ENCODE results near the gene RIBC1.

Gene RIBC1

GRCh38 chrX:53422861-53423306 is at the start of gene RIBC1:
Gene RIBC1 (plus strand): TSS chrX:53422873. CDS start chrX:53426277, 3,404 bp downstream.
- TF ChIP-seq, protein P1, sequence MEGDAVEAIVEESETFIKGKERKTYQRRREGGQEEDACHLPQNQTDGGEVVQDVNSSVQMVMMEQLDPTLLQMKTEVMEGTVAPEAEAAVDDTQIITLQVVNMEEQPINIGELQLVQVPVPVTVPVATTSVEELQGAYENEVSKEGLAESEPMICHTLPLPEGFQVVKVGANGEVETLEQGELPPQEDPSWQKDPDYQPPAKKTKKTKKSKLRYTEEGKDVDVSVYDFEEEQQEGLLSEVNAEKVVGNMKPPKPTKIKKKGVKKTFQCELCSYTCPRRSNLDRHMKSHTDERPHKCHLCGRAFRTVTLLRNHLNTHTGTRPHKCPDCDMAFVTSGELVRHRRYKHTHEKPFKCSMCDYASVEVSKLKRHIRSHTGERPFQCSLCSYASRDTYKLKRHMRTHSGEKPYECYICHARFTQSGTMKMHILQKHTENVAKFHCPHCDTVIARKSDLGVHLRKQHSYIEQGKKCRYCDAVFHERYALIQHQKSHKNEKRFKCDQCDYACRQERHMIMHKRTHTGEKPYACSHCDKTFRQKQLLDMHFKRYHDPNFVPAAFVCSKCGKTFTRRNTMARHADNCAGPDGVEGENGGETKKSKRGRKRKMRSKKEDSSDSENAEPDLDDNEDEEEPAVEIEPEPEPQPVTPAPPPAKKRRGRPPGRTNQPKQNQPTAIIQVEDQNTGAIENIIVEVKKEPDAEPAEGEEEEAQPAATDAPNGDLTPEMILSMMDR (IDR thresholded peaks at IDR 0.05; ENCODE audit: extremely low read depth, missing control alignments) = no peak
- DNase-seq (ENCODE audit: low spot score) = no peak

DNA sequence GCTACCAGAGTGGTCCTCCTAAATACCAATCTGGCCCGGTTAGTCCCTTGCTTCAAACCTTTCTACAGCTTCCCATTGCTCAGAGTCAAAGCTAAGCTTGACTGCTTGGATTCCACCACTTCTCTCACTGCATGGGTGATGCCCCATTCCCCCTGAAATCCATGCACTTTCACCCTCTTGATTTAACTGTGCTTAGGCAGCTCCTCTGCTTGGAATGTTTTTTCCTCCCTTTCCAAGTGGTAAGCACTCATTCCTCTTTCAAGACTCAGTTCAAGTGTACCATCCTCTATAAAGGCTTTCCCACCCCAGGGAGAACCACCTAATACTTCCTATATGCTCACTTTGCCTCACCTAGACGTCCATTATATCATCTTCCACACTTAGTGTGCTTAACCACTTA is 49.4 kb upstream of the RIBC1 start:
- DNase-seq (ENCODE audit: low spot score) = no peak
- TF ChIP-seq, protein P1 (IDR thresholded peaks at IDR 0.05; ENCODE audit: extremely low read depth, missing control alignments) = no peak

DNA sequence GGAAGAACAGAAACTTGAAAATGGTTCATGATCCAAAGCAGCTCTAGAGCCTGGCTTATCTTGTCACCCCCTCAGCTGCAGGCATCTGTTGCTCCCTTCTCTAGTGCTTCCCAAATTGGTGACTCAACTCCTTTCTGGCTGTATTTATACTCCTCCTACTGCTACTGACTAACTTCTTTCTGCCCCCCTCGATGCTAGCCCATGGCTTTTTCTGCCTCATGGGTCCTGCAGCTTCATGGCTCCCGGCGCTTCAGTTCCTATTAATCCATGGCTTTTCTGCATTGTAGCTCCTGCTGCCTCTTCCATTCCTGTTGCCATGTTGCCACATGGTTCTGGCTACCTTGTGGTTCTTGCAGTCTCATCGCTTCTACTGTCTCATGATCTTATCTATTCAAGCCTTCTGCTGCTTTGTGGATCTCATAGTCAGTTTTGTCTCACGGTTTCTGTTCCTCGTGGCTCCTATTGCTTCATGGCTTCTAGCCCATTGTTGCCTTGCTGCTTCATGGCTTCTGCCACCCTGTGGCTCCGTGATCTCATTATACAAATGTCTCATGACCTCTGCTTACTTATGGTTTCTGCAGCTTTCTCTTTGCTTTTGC is 48.4 kb upstream of the RIBC1 start:
- TF ChIP-seq, protein P1 (IDR thresholded peaks at IDR 0.05; ENCODE audit: extremely low read depth, missing control alignments) = no peak
- no peak for DNase-seq (ENCODE audit: low spot score)

DNA sequence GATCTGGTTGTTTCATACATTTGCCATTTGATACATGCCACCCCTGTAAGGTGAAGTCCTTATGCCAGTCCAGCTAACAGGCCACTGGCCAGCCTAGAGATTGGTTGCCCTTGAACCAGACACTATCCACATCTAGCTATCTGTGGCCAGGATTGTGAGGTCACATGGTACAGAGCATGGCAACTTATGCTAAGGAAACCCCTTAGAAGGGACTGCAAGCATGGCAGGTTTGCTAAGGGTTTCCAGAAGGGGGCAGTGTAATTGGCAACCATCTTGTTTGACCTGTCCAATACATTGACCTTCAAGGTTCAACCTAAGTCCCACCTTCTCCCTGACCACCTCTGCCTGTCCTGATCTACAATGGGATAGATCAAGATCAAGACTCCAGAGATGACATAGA is 47.8 kb upstream of the RIBC1 start:
- TF ChIP-seq, protein P1 (IDR thresholded peaks at IDR 0.05; ENCODE audit: extremely low read depth, missing control alignments) = no peak
- no peak for DNase-seq (ENCODE audit: low spot score)

GRCh38 chrX:53376888-53377287 is 45.8 kb upstream of the RIBC1 start:
- no peak for DNase-seq (ENCODE audit: low spot score)

DNA sequence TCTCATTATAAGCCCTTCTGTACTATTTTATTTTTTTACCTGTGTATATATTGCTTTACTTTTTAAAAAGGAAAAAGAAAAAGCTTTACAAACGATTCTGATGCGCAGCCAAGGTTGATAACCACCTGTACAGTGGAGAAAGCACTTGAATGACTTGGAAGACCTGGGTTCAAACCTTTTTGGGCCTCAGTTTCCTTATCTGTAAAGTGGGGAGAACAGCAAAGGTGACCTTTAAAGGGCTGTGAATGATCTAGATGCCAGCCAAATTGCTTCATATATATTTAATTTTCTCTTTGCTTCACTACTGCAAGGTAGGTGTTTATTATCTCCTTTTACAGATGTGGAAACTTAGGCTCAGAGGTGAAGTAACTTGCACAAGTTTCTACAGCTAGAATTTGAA is 45.2 kb upstream of the RIBC1 start:
- TF ChIP-seq, protein P1 (IDR thresholded peaks at IDR 0.05; ENCODE audit: extremely low read depth, missing control alignments) = no peak
- no peak for DNase-seq (ENCODE audit: low spot score)

More at GRCh38 chrX:53376888-53377287, 45.8 kb upstream of the RIBC1 start:
- TF ChIP-seq, protein P1 (IDR thresholded peaks at IDR 0.05; ENCODE audit: extremely low read depth, missing control alignments) = no peak

GRCh38 chrX:53379008-53379710 is 43.5 kb upstream of the RIBC1 start:
- DNase-seq (ENCODE audit: low spot score) = no peak
- TF ChIP-seq, protein P1 (IDR thresholded peaks at IDR 0.05; ENCODE audit: extremely low read depth, missing control alignments) = no peak

All from GM20000 (cell line).